ENCODE results near the gene PLXDC1. TPM values are rescaled to one million over a fixed set of nuclear protein-coding genes. Genes with fewer than 3 reads are reported as not detected.

PLXDC1 gene
- total RNA-seq, 1 donor from 2014 or later = 12.2 TPM

DNA sequence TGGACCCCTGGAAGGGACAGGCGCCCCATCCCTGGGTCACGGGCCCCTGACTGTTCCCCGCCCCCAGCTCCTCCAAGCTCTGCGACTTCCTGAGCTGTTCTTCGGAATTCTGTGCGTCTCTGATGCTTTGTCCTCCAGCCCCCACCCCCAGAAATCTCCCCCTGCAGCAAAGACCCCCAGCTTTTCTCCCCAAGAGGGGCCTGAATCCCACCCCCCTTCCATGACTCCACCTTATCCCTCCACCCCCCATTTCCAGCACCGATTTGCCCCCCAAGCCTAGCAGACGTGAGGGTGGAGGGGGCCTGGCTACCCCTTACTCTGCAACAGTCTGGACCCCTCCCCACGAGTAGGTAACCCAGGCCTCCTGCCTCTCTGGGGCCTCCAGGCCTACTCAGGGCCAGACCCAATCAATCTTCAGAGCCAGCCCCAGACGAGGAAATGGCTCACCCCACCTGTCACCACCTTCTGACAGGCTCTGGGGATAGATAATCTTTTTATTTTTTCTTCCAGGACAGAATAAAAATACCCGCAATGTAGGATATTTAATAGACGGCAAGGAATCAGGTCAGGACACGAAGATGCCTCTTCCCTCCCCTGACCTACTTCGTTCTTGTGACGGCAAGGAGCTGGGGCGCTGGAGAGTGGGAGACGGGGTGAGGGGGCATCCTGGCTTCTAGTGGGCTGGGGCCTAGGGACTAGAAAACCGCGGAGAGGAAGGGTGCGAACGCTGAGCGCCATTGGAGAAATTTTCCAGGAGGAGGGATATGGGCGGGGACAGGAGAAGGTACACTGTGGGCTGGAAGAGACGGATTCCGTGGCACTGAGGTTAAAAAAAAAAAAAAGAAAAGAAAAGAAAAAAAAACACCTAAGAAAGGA lies 744 bp upstream of the PLXDC1 start:
- peak; percentile 43 for DNase-seq
- Histone ChIP-seq H3K27me3 (ENCODE audit: low read depth) (peaks cover 44% of the 10 kb centered on the region), H3K27ac (replicated peaks) (peak overlapping the region; percentile 92), H3K36me3 (no peaks in the 10 kb centered on the region), H3K4me1 (peaks cover 37% of the 10 kb centered on the region), H3K9me3 (replicated peaks) (no peaks in the 10 kb centered on the region), H3K4me3 (peak overlapping the region; percentile 75)
- intact Hi-C loops (cut with micrococcal nuclease) = loop anchor here (5.0 kb wide), 1 partner anchor 170 kb away; no protein-coding TSS in a partner anchor
- TF ChIP-seq, protein P1, sequence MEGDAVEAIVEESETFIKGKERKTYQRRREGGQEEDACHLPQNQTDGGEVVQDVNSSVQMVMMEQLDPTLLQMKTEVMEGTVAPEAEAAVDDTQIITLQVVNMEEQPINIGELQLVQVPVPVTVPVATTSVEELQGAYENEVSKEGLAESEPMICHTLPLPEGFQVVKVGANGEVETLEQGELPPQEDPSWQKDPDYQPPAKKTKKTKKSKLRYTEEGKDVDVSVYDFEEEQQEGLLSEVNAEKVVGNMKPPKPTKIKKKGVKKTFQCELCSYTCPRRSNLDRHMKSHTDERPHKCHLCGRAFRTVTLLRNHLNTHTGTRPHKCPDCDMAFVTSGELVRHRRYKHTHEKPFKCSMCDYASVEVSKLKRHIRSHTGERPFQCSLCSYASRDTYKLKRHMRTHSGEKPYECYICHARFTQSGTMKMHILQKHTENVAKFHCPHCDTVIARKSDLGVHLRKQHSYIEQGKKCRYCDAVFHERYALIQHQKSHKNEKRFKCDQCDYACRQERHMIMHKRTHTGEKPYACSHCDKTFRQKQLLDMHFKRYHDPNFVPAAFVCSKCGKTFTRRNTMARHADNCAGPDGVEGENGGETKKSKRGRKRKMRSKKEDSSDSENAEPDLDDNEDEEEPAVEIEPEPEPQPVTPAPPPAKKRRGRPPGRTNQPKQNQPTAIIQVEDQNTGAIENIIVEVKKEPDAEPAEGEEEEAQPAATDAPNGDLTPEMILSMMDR (IDR thresholded peaks at IDR 0.05; ENCODE audit: borderline replicate concordance) = no peak

DNA sequence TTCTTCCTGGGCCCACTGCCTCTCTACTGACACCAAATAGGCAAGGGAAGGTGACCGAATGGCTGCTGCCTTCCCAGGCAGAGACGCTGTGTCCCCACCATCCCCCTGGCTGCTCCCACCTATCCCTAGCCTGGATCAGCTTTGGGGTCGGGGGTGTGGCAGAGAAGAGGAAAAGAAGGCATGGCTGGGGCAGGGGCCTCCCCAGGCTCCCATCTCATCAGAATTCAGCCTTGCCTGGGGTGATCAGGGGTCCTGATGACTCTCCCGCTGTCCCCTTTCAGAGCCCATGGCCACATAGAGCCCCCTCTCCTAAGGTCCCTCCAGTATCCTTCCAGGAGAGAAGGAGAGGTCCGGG lies 665 bp downstream of the PLXDC1 start:
- intact Hi-C loops (cut with micrococcal nuclease) = loop anchor here (5.0 kb wide), 1 partner anchor 168 kb away; no protein-coding TSS in a partner anchor
- TF ChIP-seq, protein P1 (IDR thresholded peaks at IDR 0.05; ENCODE audit: borderline replicate concordance) = no peak

DNA sequence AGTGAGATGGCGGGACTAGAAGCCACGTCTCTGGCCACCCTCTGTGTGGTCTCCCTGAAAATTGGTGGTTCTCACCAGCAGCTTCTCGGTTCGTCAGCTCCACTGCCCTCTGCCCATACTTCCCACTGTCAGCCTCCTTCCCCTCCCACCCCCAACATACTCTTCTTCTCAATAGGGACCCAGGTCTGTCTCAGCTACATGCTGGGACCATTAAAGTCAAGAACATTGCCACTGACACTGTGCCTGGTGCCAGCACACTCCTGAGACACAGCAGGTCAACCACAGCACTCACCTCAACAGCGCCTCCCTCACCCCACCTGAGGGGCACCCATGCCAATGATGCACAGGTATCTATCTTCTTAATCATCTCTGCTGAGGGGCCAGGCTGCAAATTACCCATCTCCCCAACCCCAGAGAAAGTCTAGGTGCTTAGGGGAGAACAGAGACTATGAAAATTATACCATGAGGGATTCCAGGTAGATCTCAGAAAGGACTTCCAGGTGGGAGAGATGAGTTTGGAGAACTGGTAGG lies 1.3 kb downstream of the PLXDC1 start:
- Histone ChIP-seq H3K4me3 (peak overlapping the region; percentile 75), H3K27me3 (ENCODE audit: low read depth) (peaks cover 48% of the 10 kb centered on the region), H3K9me3 (replicated peaks) (no peaks in the 10 kb centered on the region), H3K4me1 (peaks cover 31% of the 10 kb centered on the region), H3K27ac (replicated peaks) (peak overlapping the region; percentile 92), H3K36me3 (no peaks in the 10 kb centered on the region)
- TF ChIP-seq, protein P1 (IDR thresholded peaks at IDR 0.05; ENCODE audit: borderline replicate concordance) = no peak
- intact Hi-C loops (cut with micrococcal nuclease) = loop anchor here (5.0 kb wide), 1 partner anchor 168 kb away; no protein-coding TSS in a partner anchor
- no peak for DNase-seq

More for the DNA sequence above, 665 bp downstream of the PLXDC1 start:
- no peaks in the 10 kb centered on the region for H3K9me3 ChIP-seq (replicated peaks)
- H3K4me1 ChIP-seq = peaks cover 28% of the 10 kb centered on the region
- H3K27me3 ChIP-seq (ENCODE audit: low read depth) = peaks cover 48% of the 10 kb centered on the region
- peak overlapping the region; percentile 75 for H3K4me3 ChIP-seq
- DNase-seq = no peak
- no peaks in the 10 kb centered on the region for H3K36me3 ChIP-seq
- H3K27ac ChIP-seq (replicated peaks) = peak overlapping the region; percentile 92

DNA sequence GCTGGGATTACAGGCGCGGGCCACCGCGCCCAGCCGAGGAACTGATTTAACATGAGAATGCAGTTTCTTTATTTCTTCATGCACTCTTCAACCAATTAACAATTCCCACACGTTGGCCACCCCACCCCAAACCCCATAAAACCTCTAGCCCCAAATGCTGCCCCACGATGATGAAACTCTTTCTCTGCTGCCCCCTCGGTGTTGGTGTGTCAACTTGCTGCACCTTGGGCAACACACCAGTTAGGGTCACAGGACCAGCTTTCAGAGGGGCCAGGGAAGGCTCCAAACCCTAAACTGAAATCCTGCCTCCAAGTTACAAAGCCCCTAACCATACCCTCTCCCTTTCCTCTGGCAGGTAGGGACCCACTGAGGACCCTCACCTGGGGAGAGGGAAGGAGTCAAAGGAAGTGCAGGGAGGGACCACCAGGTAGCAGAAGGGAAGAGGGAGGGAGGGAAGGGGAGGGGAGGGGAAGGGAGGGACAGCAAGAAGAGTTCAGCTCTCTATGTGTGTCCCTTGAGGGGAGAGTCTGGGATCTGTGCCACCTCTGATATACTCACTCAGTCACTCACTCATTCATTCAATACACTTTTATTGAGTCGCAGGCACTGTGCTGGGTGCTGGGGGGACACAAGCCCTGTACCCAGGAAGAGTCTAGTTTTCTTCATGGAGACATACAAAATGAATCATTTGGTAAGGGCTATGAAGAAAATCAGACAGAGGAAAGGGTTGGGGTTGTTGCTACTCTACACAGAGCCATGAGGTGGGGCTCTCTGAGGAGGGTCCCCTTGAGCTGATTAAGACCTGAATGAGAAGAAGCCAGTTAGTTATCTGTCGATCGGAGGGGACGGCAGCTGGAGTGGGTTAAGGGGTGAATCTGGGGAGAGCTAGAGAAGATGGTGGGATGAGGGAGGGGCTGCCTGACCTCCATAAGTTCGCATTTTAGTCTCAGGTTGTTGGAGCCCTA lies 3.9 kb downstream of the PLXDC1 start:
- Histone ChIP-seq H3K27me3 (ENCODE audit: low read depth) (peaks cover 48% of the 10 kb centered on the region), H3K9me3 (replicated peaks) (no peaks in the 10 kb centered on the region), H3K27ac (replicated peaks) (peak overlapping the region; percentile 88), H3K36me3 (no peaks in the 10 kb centered on the region), H3K4me1 (peaks cover 52% of the 10 kb centered on the region), H3K4me3 (no peak overlapping the region)
- TF ChIP-seq, protein P1 (IDR thresholded peaks at IDR 0.05; ENCODE audit: borderline replicate concordance) = no peak
- peak; percentile 53 for DNase-seq
- intact Hi-C loops (cut with micrococcal nuclease) = loop anchor here (10.0 kb wide), 1 partner anchor 73 kb away; no protein-coding TSS in a partner anchor

DNA sequence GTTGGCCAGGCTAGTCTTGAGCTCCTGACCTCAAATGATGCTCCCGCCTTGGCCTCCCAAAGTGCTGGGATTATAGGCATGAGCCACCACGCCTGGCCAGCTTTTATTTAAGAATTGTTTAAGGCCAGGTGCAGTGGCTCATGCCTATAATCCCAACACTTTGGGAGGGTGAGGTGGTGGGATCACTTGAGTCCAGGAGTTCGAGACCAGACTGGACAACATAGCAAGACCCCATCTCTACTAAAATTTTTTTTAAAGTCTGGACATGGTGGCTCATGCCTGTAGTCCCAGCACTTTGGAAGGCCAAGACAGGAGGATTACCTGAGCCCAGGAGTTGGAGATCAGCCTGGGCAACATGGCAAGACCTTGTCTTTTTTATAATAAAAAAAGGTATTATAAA lies 5.2 kb downstream of the PLXDC1 start:
- Histone ChIP-seq H3K27ac (replicated peaks) (peak overlapping the region; percentile 88), H3K9me3 (replicated peaks) (peaks cover 2% of the 10 kb centered on the region), H3K36me3 (no peaks in the 10 kb centered on the region), H3K4me3 (no peak overlapping the region), H3K27me3 (ENCODE audit: low read depth) (peaks cover 36% of the 10 kb centered on the region), H3K4me1 (peaks cover 45% of the 10 kb centered on the region)
- TF ChIP-seq, protein P1 (IDR thresholded peaks at IDR 0.05; ENCODE audit: borderline replicate concordance) = no peak
- DNase-seq = no peak
- intact Hi-C loops (cut with micrococcal nuclease) = loop anchor here (10.0 kb wide), 1 partner anchor 71 kb away; no protein-coding TSS in a partner anchor

All from left ventricle myocardium inferior (tissue), 1 donor.